Measurements from ENCODE around the gene GNAI3.

Gene GNAI3

DNA sequence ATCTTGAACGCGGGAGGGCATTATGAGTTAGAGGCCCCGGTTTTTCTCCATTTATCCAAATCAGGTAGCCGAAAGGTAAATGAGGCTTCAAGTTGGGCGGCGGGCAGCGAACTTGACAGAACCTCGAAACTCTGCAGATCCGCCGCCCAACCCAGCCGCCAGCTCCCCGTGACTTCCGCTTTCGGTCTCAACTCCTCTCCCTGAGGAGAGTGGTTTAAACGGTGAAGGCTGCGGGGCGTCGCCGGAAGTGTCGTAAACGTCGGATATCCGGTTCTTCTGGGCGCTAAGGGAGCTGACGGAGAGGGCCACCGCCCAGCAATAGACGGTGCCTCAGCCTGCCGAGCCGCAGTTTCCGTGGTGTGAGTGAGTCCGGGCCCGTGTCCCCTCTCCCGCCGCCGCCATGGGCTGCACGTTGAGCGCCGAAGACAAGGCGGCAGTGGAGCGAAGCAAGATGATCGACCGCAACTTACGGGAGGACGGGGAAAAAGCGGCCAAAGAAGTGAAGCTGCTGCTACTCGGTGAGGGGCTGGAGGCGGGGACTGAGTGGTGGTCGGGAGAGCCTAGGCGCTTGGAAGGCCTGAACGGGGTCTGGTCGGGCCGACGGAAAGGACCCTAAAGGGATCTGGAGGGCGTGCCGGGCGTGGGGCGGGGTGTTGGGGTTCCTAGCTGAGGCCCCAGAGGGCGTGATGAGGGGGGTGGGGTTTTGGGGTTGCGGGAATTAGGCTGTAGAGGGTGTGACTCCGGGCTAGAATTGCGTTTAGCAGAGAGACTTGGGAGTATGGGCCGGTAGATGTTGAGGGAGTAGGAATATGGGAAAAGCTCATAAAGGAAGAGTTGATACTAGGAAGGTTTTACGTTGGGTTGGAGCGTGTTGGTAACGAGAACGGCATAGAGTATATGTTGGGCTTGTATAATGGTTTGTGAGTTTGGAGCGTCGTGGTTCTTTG lies at the start of gene GNAI3:
Gene GNAI3, plus strand, starts transcription at position 295 of the 947 bp plus-strand sequence. Its CDS starts 106 bp downstream, at position 401.
- DNase-seq = peak; percentile 96

DNA sequence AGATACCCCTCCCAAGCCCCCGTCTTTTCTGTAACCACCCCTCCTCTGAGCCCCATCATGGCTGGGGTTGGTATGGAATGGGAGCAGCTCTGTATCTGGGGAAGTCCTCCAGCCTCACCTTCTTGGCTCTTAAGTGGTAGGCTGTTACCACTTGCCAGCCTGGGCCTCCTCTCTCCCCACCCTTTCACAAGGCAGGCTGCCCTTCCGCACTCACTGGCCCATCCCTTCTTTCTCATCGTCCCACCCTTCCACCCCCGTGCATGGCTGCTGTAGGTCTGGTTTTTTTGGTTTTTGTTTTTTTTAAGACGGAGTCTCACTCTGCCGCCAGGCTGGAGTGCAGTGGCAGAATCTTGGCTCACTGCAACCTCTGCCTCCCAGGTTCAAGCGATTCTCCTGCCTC lies 49.3 kb upstream of the GNAI3 start:
- no peak for DNase-seq

DNA sequence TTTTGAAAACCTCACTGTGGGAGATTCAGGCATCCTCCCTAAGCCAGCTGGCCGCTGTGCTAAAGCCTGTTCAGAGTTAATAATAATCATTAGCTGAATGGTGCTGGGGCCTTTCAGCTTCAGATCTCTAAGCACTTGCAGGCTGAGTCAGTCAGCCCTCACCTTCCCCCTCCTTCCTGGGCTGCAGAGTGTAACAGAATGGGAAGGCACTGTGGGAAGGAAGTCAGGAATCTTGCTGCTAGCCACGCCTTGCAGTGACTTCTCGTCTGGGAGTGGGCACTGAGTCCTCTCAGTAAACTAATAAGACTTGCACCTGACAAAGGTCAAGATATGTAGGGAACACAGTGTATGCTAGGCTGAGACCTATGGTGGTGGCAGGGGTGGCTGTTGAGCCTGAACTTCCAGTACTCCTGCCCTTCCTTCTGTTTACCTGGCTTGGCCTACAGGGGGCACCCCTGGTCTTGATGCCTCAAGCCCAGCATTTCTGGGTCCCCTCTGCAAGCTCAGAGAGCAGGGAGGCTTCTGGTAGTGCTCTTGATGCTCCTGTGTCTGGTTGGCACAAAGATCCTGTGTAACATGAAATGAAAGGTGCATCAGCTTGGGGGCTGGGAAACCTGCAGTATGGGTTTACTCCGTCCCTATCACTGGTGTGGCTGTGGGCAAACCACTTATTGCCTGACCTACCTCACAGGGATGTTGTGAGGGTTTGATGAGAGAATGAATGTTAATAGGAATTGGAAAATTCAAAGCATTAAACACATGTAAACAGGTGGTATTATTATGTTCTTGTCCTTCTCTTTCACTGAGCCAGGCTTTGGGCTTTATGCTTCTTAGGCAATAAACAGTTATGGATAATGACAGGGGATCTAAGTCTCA lies 48.5 kb upstream of the GNAI3 start:
- DNase-seq = peak; percentile 78

DNA sequence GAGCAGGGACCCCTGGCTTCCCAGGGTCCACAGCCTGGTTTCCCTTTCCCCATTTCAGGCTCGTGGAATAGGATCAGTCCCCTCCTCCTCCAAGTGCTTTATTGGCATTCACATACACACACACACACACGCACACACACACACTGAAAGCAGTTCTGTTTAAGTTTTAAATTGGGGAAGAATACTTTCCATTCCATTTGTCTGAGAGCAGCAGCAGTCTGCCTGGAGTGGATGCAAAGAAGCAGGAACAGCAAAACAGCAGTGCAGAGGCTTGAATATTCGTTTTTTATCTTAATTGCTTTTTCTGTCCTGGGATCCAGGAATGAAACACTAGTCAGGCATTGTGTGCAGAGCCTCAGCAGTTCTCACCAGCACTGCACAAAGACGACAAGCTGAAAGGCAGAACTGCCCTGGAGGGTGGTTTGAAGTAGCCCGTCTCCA lies 47.5 kb upstream of the GNAI3 start:
- no peak for DNase-seq

DNA sequence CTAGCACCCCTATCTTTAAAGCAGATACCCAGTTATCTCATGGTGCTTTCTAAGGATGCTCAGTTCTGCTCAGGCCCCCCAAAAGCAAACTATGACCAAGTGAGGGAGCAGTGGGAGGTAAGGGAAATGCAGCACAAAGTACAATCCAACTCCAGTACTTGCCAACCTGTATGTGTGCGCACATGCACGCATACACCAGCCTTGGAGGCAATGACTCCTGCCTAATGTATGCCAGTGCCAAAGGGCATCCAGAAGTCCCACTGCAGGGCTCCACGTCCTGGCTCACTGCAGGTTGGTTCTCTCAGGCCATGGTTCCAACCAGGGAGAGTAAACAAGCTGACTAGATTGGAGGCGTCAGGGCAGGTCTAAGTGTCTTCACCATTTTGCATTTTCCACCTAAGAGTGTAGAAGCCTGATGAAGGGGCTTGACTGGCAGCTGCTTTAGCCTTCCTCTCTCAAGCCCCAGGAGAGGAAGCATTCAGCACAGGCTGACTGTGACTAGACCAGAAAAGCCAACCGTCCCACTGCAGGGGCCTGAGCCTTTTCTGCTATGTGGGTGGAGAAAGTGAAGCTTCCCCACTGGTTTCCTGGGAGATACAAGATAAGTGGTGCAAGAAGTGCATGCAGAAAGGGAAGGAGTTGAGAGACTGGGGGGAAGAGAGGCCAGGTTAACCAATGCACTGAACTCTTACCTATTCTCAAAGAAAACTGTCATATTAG lies 46.6 kb upstream of the GNAI3 start:
- DNase-seq = peak; percentile 36

DNA sequence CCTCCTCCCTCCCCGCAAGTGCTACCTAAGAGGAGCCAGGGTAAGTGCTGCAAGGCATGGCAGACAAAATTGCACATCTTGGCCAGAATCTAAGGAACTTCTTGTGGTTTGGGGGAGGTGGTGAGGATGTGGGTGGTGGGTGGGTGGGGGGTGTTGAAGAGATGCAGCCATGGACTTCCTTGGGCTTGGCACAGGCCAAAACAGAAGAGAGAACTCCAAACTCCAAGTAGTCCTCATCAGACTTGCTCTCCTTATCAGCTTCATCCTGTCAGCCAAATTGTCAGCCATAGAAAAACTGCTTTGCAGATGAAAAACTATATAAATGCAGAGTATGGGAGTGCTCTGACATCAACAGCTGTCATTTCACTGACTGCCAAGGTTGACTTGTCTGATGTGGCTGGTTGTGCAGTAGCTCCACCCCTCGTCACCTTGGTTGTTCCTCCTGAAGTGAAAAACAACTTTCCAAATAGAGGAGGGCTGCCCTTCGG lies 46.0 kb upstream of the GNAI3 start:
- peak; percentile 76 for DNase-seq

DNA sequence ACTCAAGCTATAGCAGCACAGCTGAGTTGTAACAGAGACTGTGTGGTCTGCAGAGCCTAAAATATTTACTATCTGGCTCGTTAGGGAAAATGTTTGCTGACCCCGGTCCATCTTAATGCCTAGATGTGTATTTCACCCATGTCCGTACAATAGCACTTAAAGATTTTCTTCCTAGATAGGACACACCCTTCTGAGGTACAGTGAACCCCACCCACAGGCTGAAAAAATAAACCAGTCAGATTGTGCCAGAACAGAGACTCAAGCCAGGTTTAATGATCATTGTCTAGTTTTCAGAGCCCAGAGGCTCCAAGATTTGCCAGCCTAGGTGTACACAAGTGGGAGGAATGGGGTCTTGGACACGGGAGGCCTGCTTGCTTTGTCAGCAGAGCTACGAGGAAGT lies 44.5 kb upstream of the GNAI3 start:
- peak; percentile 23 for DNase-seq

DNA sequence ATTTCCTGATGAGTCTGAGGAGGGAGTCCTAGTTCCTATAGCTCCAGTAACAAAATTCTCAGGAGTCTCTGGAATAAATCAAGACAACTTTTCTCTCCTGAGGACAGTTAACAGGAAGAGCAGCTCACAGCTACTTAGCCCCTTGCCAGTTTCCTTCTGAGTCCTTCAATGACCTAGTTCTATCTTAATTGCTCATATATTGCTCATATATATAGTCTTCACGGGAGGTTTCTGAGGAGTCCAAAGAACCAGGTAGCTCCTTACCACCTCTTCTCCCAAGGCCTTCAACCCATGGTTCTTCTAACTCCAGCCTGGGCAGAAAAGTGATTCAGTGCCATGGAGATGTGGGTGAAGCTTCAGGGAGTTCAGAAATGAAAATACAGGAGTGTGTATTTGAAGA lies 43.4 kb upstream of the GNAI3 start:
- no peak for DNase-seq

DNA sequence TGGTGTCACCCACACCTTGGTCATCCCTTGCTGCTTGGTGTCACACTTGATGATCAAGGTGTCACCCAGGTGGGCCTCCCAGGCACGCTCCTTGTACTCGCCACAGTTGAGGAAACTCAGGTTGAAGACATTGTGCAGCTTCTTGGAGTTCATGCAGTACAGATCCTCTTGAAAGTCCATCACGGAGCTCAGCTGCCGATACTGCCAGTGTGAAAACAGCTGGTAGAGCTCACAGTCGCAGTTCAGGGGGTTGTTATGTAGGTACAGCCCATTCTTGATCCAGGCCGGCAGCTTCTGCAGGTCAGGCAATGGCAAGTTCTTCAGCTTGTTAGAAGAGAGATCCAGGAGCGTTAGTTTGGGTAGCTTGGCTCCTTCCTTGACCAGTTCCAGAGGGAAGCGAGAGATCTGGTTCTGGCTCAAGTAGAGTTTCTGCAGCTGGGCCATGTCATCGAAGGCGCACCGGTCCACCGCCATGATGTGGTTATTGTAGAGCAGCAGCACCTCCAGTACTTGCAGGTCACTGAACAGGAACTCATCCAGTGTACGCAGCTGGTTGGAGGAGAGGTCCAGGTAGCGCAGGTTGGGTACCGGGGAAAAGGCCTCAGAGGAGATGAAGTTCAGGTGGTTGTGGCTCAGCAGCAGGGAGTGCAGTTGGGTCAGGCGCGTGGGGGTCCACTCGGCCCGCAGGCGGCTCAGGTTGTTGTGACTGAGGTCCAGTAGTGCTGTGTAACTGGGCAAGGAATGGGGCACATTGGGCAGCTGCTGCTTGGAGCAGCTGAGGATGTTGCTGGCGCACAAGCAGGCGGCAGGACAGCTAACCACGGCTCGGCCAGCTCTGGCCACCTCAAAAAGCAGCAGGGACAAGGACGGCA lies 40.2 kb upstream of the GNAI3 start:
- DNase-seq = no peak

DNA sequence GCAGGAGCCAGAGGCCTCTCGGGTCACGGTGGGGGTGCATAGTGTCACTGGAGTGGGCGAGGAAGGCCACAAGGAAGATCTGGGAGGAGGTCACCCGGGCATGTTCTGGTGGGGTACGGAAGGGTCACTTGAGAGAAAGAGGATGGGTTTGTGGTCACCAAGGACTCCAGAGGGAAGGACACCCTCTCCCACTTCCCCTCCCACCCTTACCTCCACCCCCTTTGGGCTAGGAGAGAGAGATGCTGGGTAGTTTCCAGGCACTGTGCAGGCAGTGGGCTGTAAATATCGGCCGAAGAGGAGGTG lies 39.6 kb upstream of the GNAI3 start:
- no peak for DNase-seq

DNA sequence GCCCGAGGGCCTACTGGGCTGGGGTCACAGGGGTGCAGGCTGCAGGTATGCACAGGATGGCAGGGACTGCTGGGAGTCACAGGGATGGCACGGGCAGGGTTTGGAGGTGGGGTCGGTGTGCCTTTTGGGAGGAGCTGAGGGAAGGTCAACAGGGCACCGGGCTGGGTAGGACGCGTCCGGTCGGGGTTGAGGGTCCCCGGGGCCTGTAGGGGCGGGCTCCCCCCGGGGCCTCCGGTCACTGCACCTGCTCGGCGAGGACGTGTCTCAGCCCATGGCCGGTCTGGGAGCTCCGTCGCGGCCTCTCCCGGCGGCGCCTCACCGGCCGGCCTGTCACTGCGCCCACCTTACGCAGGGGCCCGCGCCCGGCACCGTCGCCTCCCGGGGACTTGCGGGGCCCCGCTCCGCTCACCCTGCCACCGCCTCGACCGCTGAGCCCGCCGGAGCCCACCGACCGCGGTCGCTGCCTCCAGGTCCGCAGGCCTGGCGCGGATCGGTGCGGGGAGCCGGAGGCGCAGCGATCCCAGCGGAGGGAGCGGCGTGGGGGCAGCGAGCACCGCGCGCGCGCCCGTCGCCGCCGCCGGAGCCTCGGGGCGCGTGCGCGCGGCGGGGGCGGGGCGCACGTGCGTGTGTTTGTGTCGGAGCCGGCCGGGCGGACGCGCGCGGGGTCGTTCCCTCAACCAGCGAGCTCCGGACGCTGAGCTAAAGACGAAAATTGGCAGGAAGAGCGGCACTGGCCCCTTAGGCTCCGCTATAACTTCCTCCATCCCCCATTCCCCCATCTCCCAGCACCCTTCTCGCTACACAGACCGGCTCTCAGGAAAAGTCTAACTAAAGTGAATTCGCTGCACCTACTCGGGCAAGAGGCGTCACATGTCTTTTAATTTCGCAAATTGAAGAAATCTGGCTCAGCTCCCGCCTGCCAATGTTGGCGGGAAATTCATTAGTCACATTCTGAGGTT lies 39.0 kb upstream of the GNAI3 start, which contains the start of gene AMIGO1:
Gene AMIGO1, minus strand, starts transcription at position 552 of the 959 bp plus-strand sequence. CDS start 815 bp downstream, outside the sequence.
- peak; percentile 83 for DNase-seq

DNA sequence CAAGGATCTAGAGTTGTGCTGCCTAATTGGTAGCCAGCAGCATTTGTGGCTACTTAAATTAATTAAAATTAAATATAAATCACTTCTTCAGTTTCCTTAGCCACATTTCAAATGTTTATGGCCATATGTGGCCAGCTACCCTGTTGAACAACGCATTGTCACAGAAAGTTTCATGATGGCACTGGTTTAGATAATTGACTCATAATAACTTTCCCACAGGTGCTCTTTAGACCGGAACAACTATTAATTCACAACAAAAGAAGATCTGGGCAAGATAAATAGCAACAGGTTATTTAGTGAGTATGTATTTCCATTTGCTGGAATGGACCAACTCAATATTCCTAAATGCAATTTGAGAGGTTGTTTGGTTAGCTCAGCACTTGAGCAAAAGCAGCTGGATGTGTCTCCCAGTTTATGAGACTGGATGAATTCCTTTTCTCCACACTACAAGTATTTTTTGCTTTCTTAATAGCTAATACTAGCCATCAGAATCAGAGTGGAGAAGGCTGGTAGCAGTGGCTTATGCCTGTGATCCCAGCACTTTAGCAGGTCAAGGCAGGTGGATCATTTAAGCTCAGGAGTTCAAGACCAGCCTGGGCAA lies 35.2 kb upstream of the GNAI3 start:
- no peak for DNase-seq

DNA sequence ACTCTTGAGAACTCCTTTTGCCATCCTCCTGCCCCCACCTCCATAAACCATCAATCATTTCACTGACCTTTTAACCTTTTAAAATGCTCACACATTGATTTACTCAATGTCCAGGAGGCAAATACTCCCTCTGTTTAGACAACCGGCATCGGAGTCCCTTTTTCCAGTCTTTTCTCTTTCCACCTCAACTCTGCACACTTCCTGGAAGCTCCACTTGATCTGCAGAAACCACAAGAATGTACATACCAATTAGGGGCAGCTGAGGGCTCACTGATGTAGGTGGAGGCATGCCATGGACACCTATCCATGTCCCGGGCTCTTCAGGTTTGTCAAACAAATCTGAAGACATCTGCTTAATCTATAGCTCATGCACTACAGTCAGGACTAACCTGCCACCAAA lies 33.6 kb upstream of the GNAI3 start:
- no peak for DNase-seq

DNA sequence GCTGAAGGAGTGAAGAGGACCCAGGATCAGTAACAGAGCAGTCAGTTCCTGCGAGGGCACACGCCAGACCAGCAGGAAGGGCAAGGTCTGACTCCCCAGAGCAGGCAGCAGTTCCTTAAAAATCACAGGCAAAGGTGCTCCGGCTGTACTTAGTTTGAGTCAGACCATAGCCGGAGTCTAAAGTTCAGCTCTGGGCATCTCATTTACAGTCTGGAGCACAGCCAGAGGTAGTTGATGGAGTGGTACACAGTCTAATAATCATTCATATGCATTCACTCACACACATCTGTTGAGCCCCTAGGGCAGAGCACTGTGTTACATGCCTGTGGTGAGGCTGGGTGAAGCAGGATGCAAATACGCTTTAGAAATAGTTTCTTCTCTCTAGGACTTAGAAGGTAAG lies 31.5 kb upstream of the GNAI3 start:
- no peak for DNase-seq

DNA sequence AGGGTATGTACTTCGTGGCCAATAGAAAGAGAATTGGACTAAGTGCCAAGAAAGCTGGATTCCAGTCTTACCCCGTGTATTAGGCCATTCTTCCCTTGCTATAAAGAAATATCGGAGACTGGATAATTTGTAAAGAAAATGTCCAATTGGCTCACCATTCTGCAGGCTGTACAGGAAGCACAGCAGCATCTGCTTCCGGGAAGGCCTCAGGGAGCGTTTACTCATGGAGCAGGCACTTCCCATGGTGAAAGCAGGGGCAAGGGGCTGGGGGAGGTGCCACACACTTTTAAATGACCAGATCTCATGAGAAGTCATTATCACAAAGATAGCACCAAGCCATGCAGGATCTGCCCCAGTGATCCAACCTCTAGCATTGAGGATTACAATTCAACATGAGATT lies 31.1 kb upstream of the GNAI3 start:
- DNase-seq = no peak

DNA sequence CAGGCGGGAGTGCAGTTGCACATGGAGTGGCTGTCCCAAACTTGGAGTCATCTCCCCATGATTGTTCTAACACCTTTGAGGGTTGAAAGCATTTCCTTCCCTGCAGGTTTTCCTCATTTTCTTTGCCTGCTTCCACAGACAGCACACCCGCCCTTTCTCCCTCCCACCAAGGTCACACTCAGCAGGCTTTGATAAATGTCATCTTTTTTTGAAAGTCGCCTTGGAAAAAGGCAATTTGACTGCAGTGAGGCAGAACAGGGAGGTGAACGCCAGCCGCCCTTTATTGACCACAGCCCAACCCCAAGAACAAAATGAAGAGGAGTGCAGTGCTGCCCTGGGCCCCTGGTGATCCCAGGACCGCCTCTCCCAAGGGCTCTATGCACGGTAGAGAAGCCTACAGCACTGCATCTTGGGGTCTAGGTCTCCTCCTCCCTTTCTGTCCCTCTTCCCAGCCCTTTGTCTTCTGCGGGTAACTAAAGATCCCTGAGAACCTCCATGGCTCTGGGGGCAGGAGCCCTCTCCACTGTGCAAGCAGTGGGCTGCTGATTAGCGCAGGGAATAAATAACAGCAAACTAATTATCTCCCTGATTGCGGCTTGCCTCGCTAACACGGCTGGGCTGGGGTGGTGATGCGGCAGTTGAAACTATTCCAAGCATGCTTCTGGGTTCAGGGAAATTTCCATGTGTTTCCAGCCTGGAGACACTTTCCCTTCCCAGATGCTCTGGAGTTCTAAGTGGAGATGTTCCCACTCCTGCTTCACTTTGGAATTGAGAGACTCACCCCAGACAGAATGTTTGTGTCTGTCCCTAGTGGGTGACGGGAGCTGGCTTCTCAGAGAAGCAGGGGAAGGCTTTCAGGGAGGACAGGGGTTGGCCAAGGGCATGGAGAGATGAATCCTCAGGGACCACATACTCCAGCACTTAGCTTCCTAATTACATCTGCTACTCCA lies 27.1 kb upstream of the GNAI3 start:
- DNase-seq = no peak

DNA sequence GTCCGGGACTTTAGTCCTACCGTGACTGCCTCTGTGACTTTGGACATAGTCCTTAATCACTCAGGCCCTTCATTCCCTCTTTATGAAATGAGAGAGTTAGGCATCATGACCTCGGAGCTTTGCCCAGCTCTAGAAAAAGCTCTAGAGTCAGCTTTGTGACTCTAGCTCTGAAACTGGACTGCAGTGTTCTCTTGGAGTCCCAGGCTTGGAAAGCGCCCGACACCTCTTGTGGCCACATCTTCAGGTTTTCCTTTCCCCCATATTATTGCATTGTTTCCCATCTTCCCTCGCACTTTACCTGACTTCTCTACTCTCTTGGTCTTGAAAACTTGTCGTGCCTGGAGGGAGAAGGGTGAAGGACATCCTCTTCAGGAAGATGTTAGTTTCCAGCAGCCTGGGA lies 26.4 kb upstream of the GNAI3 start:
- no peak for DNase-seq

DNA sequence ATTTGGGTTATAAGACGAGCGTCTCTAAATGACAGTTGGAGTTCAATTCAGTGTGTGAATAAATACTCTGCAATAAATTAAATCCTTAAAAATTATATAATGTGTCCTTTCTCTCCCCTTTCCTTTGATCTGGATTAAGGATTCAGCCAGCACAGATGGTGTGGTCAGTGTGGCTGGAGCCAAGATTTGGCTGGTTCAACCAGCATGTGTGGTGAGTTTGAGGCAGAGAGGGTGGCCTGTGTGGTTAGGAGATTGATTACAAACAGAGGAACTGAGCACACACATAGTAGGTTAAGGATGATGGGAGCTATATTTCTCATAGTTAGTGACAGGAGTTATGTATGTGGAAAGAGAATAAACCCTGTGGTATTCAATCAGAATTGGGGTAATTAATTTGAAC lies 24.7 kb upstream of the GNAI3 start:
- DNase-seq = no peak
